Heart left ventricle (tissue), 16 donors: ENCODE data around the gene PRRX2. TPM values are rescaled to one million over a fixed set of nuclear protein-coding genes. Genes with fewer than 3 reads are reported as not detected.

Experiments used
- ATAC-seq, 4 donors: fragments of 200-7000 bp; cut with Tn5 transposase; one replicate each; pipeline ENCODE4 v1.9.1; 2020 to 2022; ENCODE audit warnings: moderate library complexity in 4 of 4, mild to moderate bottlenecking in 3 of 4, moderate number of reproducible peaks in 1 of 4
- DNase-seq, 5 donors: peaks; one replicate each; pipeline ENCODE4 v3.0.0-alpha.2; 2020
- H3K27ac ChIP-seq, 12 donors: fragments of 200-600 bp; sonication (generic) in 4 of 12; one replicate each; pipeline versions ENCODE4 v1.5.0 to v1.8.0; 2016 to 2022; ENCODE audit warnings: mild to moderate bottlenecking in 2 of 12
- H3K27me3 ChIP-seq, 9 donors: fragments of 200-600 bp; sonication (generic) in 2 of 9; one replicate each; pipeline versions ENCODE4 v1.5.1 to v1.8.0; 2016 to 2022; ENCODE audit warnings: mild to moderate bottlenecking in 3 of 9
- H3K36me3 ChIP-seq, 9 donors: fragments of 200-600 bp; sonication (generic) in 2 of 9; one replicate each; pipeline versions ENCODE4 v1.5.0 to v1.8.0; 2018 to 2022; ENCODE audit warnings: mild to moderate bottlenecking in 2 of 9
- H3K4me1 ChIP-seq, 12 donors: fragments of 200-600 bp; sonication (generic) in 4 of 12; one replicate each; pipeline versions ENCODE4 v1.5.0 to v1.8.0; 2016 to 2022; ENCODE audit warnings: mild to moderate bottlenecking in 3 of 12
- H3K4me3 ChIP-seq, 12 donors: fragments of 200-600 bp; sonication (generic) in 4 of 12; one replicate each; pipeline versions ENCODE4 v1.5.0 to v1.8.0; 2017 to 2022; ENCODE audit warnings: mild to moderate bottlenecking in 9 of 12, moderate library complexity in 4 of 12
- H3K9me3 ChIP-seq, 12 donors: fragments of 200-600 bp; sonication (generic) in 4 of 12; one replicate each; pipeline versions ENCODE4 v1.5.0 to v1.8.0; 2016 to 2022; ENCODE audit warnings: mild to moderate bottlenecking in 1 of 12
- POLR2A ChIP-seq, 2 donors: fragments of 450-650 bp; IDR thresholded peaks; one replicate each; pipeline ENCODE4 v1.6.1; 2017; ENCODE audit warnings: antibody characterized with exemption in 2 of 2, mild to moderate bottlenecking in 2 of 2, moderate library complexity in 2 of 2
- WGBS, 4 donors: extraction: QIAGEN DNeasy Blood & Tissue Kit in 2 of 4; methylation state at CpG; one replicate each; pipeline versions ENCODE4 v1.1.5 to v1.1.7; 2013 to 2018; 5-methylcytosine and 5-hydroxymethylcytosine counted together
- intact Hi-C, 10 donors: fragments of 100-400 bp; cut with DNase I; formaldehyde crosslinking; loops; one replicate each; pipeline versions ENCODE4 v1.11.1 to v1.14.2; 2022
- polyA plus RNA-seq, 2 donors: library from polyadenylated mRNA; stranded (reverse); fragments of 200-250 nt; gene quantifications; one replicate each; pipeline ENCODE4 v1.2.3, GENCODE V29; 2013
- total RNA-seq, 9 donors: library from RNA; depleted of rRNA in 2 of 9; stranded (reverse); fragments of >200 nt in 2 of 9; fragmentation: NEBNext Ultra II Directional in 3 of 9; extraction: Animal tissue kit (Norgen Biotek cat#: 25700) in 3 of 9; gene quantifications; one replicate each; pipeline versions ENCODE4 v1.1.0 to v1.2.4, GENCODE V29; 2016 to 2023
- TF ChIP-seq, protein P1 (sequence below), 12 donors: fragments of 200-600 bp; sonication (generic) in 4 of 12; IDR thresholded peaks; one replicate each; pipeline versions ENCODE4 v1.5.0 to v1.8.0; 2018 to 2022; ENCODE audit warnings: antibody characterized with exemption in 12 of 12, mild to moderate bottlenecking in 5 of 12
- donor health status: ischemic (EF 13 %, LVEDD 7.1; RV severe dilation, severe dysfunction).
- donor health status: healthy with polysubstance abuse.
- donor health status: DM: no; HTN: yes; CAD: no.
- donor health status: DM: no; HTN: no; CAD: no.
- donor health status: ischemic (EF 25% LVEDD 6.9; RV normal size, moderate dysfunction).
- donor health status: ischemic (EF 25% LVEDD 5.7; RV mildly dilated, moderate dysfunction).
- donor health status: healthy.
- donor health status: DM: yes; HTN: yes; CAD: no.
- donor health status: ischemic (EF 35%, LVEDD 5.7; RV mildly dilated, moderate dysfunction).
- donor health status: nonischemic (EF 11% LVEDD 7.7; RV severe dilation, severe dysfunction).
- donor health status: DM: yes; HTN: yes; CAD: no.
- donor health status: PGD.
- donor health status: ischemic (EF 29% LVEDD 5.4; RV normal size, mild dysfunction).
- donor health status: nonischemic (EF 23%, LVEDD 6.1; RV moderate dilation, normal function).

The PRRX2 gene
- total and polyA plus RNA-seq, 11 donors: 0.22 to 1.5 (median 0.75) TPM; not detected in 1

DNA sequence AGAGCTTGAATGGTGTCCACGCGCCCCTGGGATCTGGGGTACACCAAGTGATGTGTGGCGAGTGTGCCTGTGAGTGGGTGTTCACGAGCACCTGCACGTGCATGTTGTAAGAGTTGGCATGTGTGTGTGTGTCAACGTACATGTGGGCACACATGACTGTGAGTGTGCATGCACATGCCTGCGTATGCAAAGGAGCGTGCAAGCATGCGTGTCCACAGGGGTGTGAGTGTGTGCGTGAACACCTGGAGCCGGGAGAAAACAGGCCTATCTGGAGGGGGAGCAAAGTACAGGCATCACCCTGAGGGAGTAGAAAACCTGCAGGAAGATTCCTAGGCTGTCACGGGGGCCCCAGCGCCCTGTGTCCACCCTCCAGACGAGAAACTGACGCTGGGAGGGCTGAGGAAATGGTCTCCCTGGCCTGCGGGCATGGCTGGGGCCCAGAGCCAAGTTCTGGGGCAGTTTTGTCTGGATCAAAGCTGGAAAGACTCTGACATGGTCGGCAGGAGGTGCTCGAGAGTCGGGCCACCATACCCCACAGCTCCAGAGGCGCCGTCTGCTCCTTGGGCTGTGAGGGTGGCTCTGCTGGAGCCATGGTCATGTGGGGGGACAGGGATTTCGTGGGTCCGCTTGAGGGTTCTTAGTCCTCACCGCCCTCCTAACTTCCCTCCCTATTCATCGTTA is 55.6 kb downstream of the PRRX2 start:
- DNase-seq: no peak
- Histone ChIP-seq H3K4me3 (no peak overlapping the region), H3K9me3 (no peaks in the 10 kb centered on the region), H3K36me3 (no peaks in the 10 kb centered on the region), H3K27ac (no peak overlapping the region), H3K4me1 (peaks cover 0 to 8% (median 2%) of the 10 kb centered on the region in 12 donors), H3K27me3 (no peaks in the 10 kb centered on the region)
- ATAC-seq: no peak
- WGBS, 4 donors: 86 to 88% (median 87%) methylated on average over 22 to 25 of the region's 25 CpGs
- no peak for TF ChIP-seq POLR2A (IDR thresholded peaks at IDR 0.05)
- TF ChIP-seq, protein P1, sequence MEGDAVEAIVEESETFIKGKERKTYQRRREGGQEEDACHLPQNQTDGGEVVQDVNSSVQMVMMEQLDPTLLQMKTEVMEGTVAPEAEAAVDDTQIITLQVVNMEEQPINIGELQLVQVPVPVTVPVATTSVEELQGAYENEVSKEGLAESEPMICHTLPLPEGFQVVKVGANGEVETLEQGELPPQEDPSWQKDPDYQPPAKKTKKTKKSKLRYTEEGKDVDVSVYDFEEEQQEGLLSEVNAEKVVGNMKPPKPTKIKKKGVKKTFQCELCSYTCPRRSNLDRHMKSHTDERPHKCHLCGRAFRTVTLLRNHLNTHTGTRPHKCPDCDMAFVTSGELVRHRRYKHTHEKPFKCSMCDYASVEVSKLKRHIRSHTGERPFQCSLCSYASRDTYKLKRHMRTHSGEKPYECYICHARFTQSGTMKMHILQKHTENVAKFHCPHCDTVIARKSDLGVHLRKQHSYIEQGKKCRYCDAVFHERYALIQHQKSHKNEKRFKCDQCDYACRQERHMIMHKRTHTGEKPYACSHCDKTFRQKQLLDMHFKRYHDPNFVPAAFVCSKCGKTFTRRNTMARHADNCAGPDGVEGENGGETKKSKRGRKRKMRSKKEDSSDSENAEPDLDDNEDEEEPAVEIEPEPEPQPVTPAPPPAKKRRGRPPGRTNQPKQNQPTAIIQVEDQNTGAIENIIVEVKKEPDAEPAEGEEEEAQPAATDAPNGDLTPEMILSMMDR (IDR thresholded peaks at IDR 0.05): no peak
- intact Hi-C loops: loop anchor here in 4 of 10 donors (5.0 to 10.0 kb wide), 3 partner anchors 69 to 76 kb away; partner anchors contain the start of gene ASB6 (in 1 of the 4)

DNA sequence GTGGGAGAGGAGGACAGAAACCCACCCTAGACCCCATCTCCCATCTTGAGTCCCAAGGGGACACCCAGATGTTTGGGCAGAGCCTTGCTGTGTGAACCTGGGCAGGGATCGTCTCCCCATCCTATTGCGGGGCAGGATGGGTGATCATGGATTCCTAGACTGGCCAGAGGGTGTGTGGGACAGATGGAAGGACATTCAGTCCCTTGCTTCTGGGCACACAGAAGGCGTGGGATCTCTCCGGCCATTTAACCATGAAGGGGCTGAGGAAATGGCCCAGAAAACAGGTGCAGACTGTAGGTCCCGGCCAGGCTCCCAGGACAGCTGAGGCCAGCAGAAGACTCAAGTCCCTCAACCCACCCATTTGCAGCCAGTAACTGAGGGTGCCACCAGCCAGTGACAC is 57.5 kb downstream of the PRRX2 start:
- H3K27ac ChIP-seq: no peak overlapping the region
- intact Hi-C loops: loop anchor here in 4 of 10 donors (5.0 to 10.0 kb wide), 3 partner anchors 71 to 78 kb away; partner anchors contain the start of gene ASB6 (in 1 of the 4)
- 92 to 96% (median 93%) methylated on average over 5 of the region's 5 CpGs for WGBS, 4 donors

DNA sequence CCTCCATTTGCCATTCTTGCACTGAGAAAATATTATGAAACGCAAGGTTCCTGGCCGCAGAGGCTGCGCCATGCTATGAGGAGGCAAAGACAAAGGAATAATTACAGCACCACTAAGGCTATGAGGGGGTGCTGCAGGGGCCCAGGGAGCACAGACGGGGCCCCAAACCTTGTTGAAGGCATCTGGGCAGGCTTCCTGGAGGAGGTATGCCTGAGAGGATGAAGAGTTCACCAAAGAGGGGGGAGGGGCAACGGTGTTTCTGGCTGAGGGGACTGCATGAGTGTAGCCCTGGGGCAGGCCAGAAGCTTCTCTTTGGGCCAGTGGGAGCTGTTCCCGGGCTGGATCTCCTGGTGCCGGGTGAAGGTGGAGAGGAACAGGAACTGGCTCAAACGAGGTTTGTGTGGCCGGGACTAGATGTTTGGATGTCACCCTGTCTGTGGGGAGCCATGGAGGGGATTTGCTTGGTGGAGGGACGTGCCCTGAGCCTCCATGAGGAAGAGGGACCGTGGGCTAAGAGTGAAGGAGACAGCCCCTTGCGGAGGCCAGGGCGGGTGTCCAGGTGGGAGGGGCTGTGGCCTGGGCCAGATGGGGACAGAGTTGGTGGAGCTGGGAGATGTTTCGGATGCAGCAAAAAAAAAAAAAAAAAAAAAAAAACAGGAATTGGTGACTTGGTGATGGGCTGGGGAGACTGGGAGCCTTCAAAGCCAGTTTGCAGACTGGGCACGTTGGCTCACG is 59.2 kb downstream of the PRRX2 start:
- Histone ChIP-seq H3K9me3 (no peaks in the 10 kb centered on the region), H3K4me1 (peaks cover 0 to 18% (median 6%) of the 10 kb centered on the region in 12 donors), H3K4me3 (no peak overlapping the region), H3K36me3 (no peaks in the 10 kb centered on the region), H3K27ac (no peak overlapping the region), H3K27me3 (peaks cover 0 to 4% (median 0%) of the 10 kb centered on the region in 9 donors)
- intact Hi-C loops: loop anchor here in 7 of 10 donors (5.0 to 10.0 kb wide), 5 partner anchors 63 to 82 kb away; partner anchors contain the start of gene ASB6 (in 3 of the 7)
- DNase-seq: no peak
- TF ChIP-seq, protein P1 (IDR thresholded peaks at IDR 0.05): no peak
- TF ChIP-seq POLR2A (IDR thresholded peaks at IDR 0.05): no peak
- 84 to 89% (median 87%) methylated on average over 15 to 16 of the region's 16 CpGs for WGBS, 4 donors
- no peak for ATAC-seq

More for the DNA sequence above, 57.5 kb downstream of the PRRX2 start:
- no peaks in the 10 kb centered on the region for H3K27me3 ChIP-seq
- no peak for DNase-seq
- no peak for ATAC-seq
- peaks cover 0 to 18% (median 6%) of the 10 kb centered on the region in 12 donors for H3K4me1 ChIP-seq
- TF ChIP-seq POLR2A (IDR thresholded peaks at IDR 0.05): no peak
- TF ChIP-seq, protein P1 (IDR thresholded peaks at IDR 0.05): no peak
- no peaks in the 10 kb centered on the region for H3K9me3 ChIP-seq
- no peaks in the 10 kb centered on the region for H3K36me3 ChIP-seq
- no peak overlapping the region for H3K4me3 ChIP-seq

DNA sequence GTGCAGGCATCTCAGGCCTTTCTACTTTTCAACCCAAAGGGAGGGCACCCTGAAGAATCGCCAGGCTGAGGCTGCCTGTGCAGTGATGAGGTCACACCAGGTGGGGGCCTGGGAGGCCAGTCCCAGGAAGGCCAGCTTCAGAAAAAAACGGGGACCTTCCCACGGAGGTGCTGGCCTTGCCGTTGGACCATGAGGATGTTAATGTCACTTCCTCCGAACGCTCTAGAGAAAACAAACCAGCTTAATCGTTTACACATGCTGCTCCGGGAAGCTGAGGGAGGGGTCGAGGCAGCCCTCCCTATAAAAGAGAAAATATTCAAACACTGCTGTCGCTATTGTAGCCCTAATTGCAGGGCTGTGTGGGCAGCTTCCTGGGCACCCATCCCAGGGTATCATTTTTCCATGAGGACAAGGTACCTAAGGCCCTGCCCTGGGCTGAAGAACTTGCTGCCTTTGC is 60.4 kb downstream of the PRRX2 start:
- peak in 2 of 4 donors; percentile 13 to 65 for ATAC-seq
- Histone ChIP-seq H3K4me1 (peaks cover 0 to 18% (median 6%) of the 10 kb centered on the region in 12 donors), H3K4me3 (no peak overlapping the region), H3K27ac (peak overlapping the region in 5 of 12 donors; percentile 31 to 69 (median 47)), H3K9me3 (no peaks in the 10 kb centered on the region), H3K27me3 (peaks cover 0 to 6% (median 0%) of the 10 kb centered on the region in 9 donors), H3K36me3 (no peaks in the 10 kb centered on the region)
- WGBS, 4 donors: 30 to 46% (median 37%) methylated on average over 10 of the region's 10 CpGs
- intact Hi-C loops: loop anchor here in 4 of 10 donors (1.0 to 10.0 kb wide), 4 partner anchors 57 to 84 kb away; partner anchors contain the start of gene ASB6 (in 3 of the 4)
- TF ChIP-seq, protein P1 (IDR thresholded peaks at IDR 0.05): no peak
- TF ChIP-seq POLR2A (IDR thresholded peaks at IDR 0.05): no peak
- DNase-seq: no peak
